MCF 10A (cell line): ENCODE data around the gene DTX1. TPM values are rescaled to one million over a fixed set of nuclear protein-coding genes. Genes with fewer than 3 reads are reported as not detected.
A peak's percentile ranks its signal among the peaks of the same experiment; 100 is the strongest.

Source experiments
- BruUV-seq: library from RNA; stranded (reverse); fragments of 400-500 nt; replicated peaks from 2 replicates; lab custom pipeline; 2021; lab: Mats Ljungman, UMichigan
- CTCF ChIA-PET: fragments of 300-600 bp; sonication (Branson Sonifier 250); formaldehyde crosslinking; extraction: SDS; loops from one replicate; lab custom pipeline; 2021; ENCODE audit warnings: antibody characterized with exemption, inconsistent platforms; lab: Yijun Ruan, JAX
- POLR2A ChIA-PET: fragments of 300-600, 350-650 bp; sonication (Branson Sonifier 250); formaldehyde crosslinking; extraction: SDS; loops from one replicate; lab custom pipeline; 2020; ENCODE audit warnings: antibody characterized with exemption, inconsistent platforms; lab: Yijun Ruan, JAX
- DNase-seq: peaks from one replicate; pipeline ENCODE4 v3.0.0-alpha.2; 2018; ENCODE audit not compliant: unreplicated experiment
- H3K27ac Mint-ChIP-seq: one replicate; pipeline ENCODE4 v1.8.0; 2022; ENCODE audit warnings: mild to moderate bottlenecking, low read depth, mixed read lengths; ENCODE audit not compliant: unreplicated experiment
- H3K27me3 Mint-ChIP-seq: one replicate; pipeline ENCODE4 v1.8.0; 2022; ENCODE audit warnings: mixed read lengths; ENCODE audit not compliant: insufficient read depth, unreplicated experiment
- H3K36me3 Mint-ChIP-seq: one replicate; pipeline ENCODE4 v1.8.0; 2022; ENCODE audit warnings: mild to moderate bottlenecking, moderate library complexity, mixed read lengths; ENCODE audit not compliant: insufficient read depth, unreplicated experiment
- H3K4me1 Mint-ChIP-seq: one replicate; pipeline ENCODE4 v1.8.0; 2022; ENCODE audit warnings: mixed read lengths; ENCODE audit not compliant: insufficient read depth, unreplicated experiment
- H3K4me3 Mint-ChIP-seq: one replicate; pipeline ENCODE4 v1.8.0; 2022; ENCODE audit warnings: mild to moderate bottlenecking, moderate library complexity, mixed read lengths; ENCODE audit not compliant: unreplicated experiment
- H3K9me3 Mint-ChIP-seq: one replicate; pipeline ENCODE4 v1.8.0; 2022; ENCODE audit warnings: mixed read lengths; ENCODE audit not compliant: unreplicated experiment
- CTCF ChIP-seq: fragments of 200-600 bp; IDR thresholded peaks from one replicate; pipeline ENCODE4 v1.8.0; 2022; ENCODE audit warnings: antibody characterized with exemption, mild to moderate bottlenecking; ENCODE audit not compliant: unreplicated experiment
- intact Hi-C: fragments of 100-400 bp; cut with micrococcal nuclease; formaldehyde crosslinking; loops from 2 replicates; pipeline ENCODE4 v1.14.1; 2022
- total RNA-seq: library from RNA; stranded (reverse); gene quantifications from 2 replicates; pipeline ENCODE4 v1.2.3, GENCODE V29; 2022

Gene DTX1
- total RNA-seq, 1 experiment from 2014 or later: not detected

DNA sequence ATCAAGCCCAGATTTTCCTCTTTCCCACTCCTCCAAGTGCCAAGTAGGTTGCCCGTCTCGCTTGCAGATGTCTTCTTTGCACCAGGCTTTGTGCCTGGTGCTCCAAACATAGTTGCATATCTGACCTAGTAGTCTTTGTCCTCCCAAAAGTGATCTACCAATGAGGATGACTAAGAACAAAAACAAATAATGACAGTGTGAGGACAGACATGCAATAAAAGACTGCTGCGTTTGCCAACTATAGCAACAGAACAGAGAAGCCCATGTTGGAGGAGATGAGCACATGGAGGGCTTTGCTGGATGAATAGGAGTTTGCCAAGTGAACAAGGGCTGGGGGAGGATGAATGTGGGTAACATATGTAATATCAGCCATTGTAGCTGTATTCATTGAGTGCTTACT lies 15.6 kb downstream of the DTX1 start:
- ChIA-PET CTCF (no interaction called here), POLR2A (no interaction called here)
- no TSS peak for BruUV-seq
- Mint-ChIP-seq H3K4me3 (no peak overlapping the region), H3K27ac (no peak overlapping the region), H3K27me3 (peaks cover 24% of the 10 kb centered on the region), H3K4me1 (peaks cover 6% of the 10 kb centered on the region), H3K36me3 (no peaks in the 10 kb centered on the region), H3K9me3 (no peaks in the 10 kb centered on the region)
- peak; percentile 32 for DNase-seq
- intact Hi-C loops: no loop called here
- no peak for TF ChIP-seq CTCF

DNA sequence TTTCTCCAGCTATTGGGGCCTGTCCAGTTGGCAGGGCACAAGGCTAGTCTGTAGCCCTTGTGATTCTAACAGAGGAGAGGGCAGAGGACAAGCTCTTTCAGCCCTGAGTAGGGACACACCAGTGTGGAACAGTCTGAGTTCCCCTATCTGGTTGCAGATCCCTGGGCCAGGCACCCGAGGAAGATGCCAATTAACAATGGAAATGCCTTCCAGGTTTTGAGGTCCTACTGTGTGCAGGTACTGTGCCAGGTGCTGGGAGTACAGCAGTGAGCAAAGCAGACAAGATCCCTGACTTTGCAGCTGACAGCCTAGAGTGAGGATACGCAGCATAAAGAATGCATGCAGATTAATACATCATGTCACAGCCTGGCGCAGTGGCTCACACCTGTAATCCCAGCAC lies 17.1 kb downstream of the DTX1 start:
- ChIA-PET POLR2A (no interaction called here), CTCF (interaction anchor here (0.6 to 1.2 kb wide), 4 partner anchors 53 to 754 kb away, joined by 3 to 10 read pairs (median 4); no protein-coding TSS in a partner anchor)
- H3K4me1 Mint-ChIP-seq: peaks cover 6% of the 10 kb centered on the region
- H3K27me3 Mint-ChIP-seq: peaks cover 24% of the 10 kb centered on the region
- H3K27ac Mint-ChIP-seq: no peak overlapping the region
- intact Hi-C loops: no loop called here
- H3K9me3 Mint-ChIP-seq: no peaks in the 10 kb centered on the region
- no peak for DNase-seq
- no peak overlapping the region for H3K4me3 Mint-ChIP-seq
- BruUV-seq: no TSS peak
- TF ChIP-seq CTCF: no peak
- H3K36me3 Mint-ChIP-seq: no peaks in the 10 kb centered on the region

DNA sequence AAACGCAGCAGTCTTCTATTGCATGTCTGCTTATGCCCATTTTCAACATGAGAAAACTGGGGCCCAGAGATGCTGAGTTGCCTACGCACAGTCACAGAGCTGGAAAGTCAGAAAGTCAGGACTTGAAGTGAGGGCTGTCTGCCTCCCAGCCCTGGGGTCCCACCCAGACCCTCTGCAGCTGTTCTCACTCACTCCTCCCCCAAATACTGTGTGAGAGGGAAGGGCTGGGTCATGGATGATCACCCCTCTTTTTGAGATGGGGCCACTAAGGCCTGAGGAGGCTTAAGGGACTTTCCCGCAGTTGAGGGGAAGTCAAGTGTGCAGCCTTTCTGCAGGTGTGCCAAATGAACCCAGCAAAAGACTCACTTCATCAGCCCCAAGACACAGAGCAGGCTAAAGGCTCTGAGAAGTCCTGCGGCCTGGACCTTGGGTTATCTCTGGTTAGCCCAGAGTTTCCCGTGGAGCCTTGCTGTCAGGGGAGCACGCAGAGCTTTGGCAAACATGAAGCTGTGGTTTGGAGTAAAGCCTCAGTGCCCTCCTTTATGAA lies 18.7 kb downstream of the DTX1 start:
- H3K27ac Mint-ChIP-seq: no peak overlapping the region
- no peak overlapping the region for H3K4me3 Mint-ChIP-seq
- peaks cover 24% of the 10 kb centered on the region for H3K27me3 Mint-ChIP-seq
- peaks cover 6% of the 10 kb centered on the region for H3K4me1 Mint-ChIP-seq
- intact Hi-C loops: no loop called here
- BruUV-seq: no TSS peak
- H3K9me3 Mint-ChIP-seq: no peaks in the 10 kb centered on the region
- no peak for TF ChIP-seq CTCF
- POLR2A ChIA-PET: no interaction called here
- no peaks in the 10 kb centered on the region for H3K36me3 Mint-ChIP-seq
- no peak for DNase-seq
- CTCF ChIA-PET: interaction anchor here (0.5 to 0.6 kb wide), 2 partner anchors 99 to 713 kb away, joined by 4 to 5 read pairs; no protein-coding TSS in a partner anchor

GRCh38 chr12:113077057-113077858 lies 20.7 kb downstream of the DTX1 start:
- CTCF ChIA-PET: no interaction called here
- no TSS peak for BruUV-seq
- no peaks in the 10 kb centered on the region for H3K36me3 Mint-ChIP-seq
- no peak overlapping the region for H3K4me3 Mint-ChIP-seq
- no peaks in the 10 kb centered on the region for H3K9me3 Mint-ChIP-seq
- POLR2A ChIA-PET: no interaction called here
- peaks cover 8% of the 10 kb centered on the region for H3K4me1 Mint-ChIP-seq
- peaks cover 37% of the 10 kb centered on the region for H3K27me3 Mint-ChIP-seq
- no peak for DNase-seq
- TF ChIP-seq CTCF: no peak
- H3K27ac Mint-ChIP-seq: no peak overlapping the region
- intact Hi-C loops: no loop called here
